ENCODE measurements around the gene HOXC9.

DNA sequence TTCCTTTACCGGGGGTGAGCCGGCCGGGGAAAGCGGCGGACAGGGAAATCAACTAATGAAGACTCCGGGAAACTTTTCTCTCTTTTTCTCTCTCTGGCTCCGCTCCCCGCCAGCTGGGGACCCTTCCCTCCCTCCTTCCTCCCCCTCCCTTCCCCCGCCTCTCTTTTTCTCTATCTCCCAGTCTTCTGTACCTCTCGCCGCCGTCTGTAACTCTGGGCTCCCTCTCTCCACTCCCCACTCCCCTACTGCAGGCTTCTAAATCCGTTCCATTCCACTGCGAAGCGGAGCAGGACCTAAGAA, 33.9 kb upstream of the HOXC9 start:
- TF ChIP-seq, protein P1, sequence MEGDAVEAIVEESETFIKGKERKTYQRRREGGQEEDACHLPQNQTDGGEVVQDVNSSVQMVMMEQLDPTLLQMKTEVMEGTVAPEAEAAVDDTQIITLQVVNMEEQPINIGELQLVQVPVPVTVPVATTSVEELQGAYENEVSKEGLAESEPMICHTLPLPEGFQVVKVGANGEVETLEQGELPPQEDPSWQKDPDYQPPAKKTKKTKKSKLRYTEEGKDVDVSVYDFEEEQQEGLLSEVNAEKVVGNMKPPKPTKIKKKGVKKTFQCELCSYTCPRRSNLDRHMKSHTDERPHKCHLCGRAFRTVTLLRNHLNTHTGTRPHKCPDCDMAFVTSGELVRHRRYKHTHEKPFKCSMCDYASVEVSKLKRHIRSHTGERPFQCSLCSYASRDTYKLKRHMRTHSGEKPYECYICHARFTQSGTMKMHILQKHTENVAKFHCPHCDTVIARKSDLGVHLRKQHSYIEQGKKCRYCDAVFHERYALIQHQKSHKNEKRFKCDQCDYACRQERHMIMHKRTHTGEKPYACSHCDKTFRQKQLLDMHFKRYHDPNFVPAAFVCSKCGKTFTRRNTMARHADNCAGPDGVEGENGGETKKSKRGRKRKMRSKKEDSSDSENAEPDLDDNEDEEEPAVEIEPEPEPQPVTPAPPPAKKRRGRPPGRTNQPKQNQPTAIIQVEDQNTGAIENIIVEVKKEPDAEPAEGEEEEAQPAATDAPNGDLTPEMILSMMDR (IDR thresholded peaks at IDR 0.05) = no peak
- no peak for TF ChIP-seq POLR2AphosphoS5 (IDR thresholded peaks at IDR 0.05)

Data from breast epithelium (tissue), 3 donors.